MM.1S (cell line): ENCODE results near the gene SETBP1.

Experiments
- CTCF ChIP-seq: fragments of 300-600 bp; sonication (generic); IDR thresholded peaks from 2 replicates; pipeline ENCODE4 v1.5.1; 2016; ENCODE audit warnings: antibody characterized with exemption, low read length, mixed read lengths
- EZH2 ChIP-seq: fragments of 300-600 bp; sonication (generic); optimal IDR thresholded peaks from 2 replicates; pipeline ENCODE3; 2017; ENCODE audit warnings: low read depth, mild to moderate bottlenecking, antibody characterized with exemption, low read length, mixed read lengths

GRCh38 chr18:45046961-45047360, 366.3 kb downstream of the SETBP1 start:
- no peak for TF ChIP-seq CTCF
- no peak for TF ChIP-seq EZH2
